ENCODE results near the gene KCNJ6. TPM values are rescaled to one million over a fixed set of nuclear protein-coding genes. Genes with fewer than 3 reads are reported as not detected.

The KCNJ6 gene
- total RNA-seq, 1 donor from 2014 or later, result 0.75 TPM

- peaks cover 11% of the 10 kb centered on the region for H3K36me3 Mint-ChIP-seq (ENCODE audit: low read depth)
- H3K27ac Mint-ChIP-seq (ENCODE audit: unreplicated experiment), result no peak overlapping the region
- no peak overlapping the region for H3K4me3 Mint-ChIP-seq
- no peaks in the 10 kb centered on the region for H3K4me1 Mint-ChIP-seq
- no peak for TF ChIP-seq CTCF (conservative IDR thresholded peaks at IDR 0.05)
- H3K9me3 Mint-ChIP-seq, result peaks cover 18% of the 10 kb centered on the region
- no peak for DNase-seq (ENCODE audit: low read depth, low spot score)
- peaks cover 10% of the 10 kb centered on the region for H3K27me3 Mint-ChIP-seq (ENCODE audit: low read depth)
These were observed 104.5 kb downstream of the KCNJ6 start for GRCh38 chr21:37811711-37812110.

- H3K4me1 Mint-ChIP-seq, result no peaks in the 10 kb centered on the region
- H3K9me3 Mint-ChIP-seq, result peaks cover 18% of the 10 kb centered on the region
- peaks cover 11% of the 10 kb centered on the region for H3K36me3 Mint-ChIP-seq (ENCODE audit: low read depth)
- H3K4me3 Mint-ChIP-seq, result no peak overlapping the region
- no peak for DNase-seq (ENCODE audit: low read depth, low spot score)
- H3K27me3 Mint-ChIP-seq (ENCODE audit: low read depth), result peaks cover 4% of the 10 kb centered on the region
- H3K27ac Mint-ChIP-seq (ENCODE audit: unreplicated experiment), result no peak overlapping the region
- no peak for TF ChIP-seq CTCF (conservative IDR thresholded peaks at IDR 0.05)
These were observed 108.0 kb downstream of the KCNJ6 start for GRCh38 chr21:37808261-37808660.

GRCh38 chr21:37805266-37805665, 111.0 kb downstream of the KCNJ6 start:
- H3K4me3 Mint-ChIP-seq, result no peak overlapping the region
- H3K27me3 Mint-ChIP-seq (ENCODE audit: low read depth), result no peaks in the 10 kb centered on the region

GRCh38 chr21:37804001-37804400, 112.3 kb downstream of the KCNJ6 start:
- Mint-ChIP-seq H3K36me3 (ENCODE audit: low read depth) (peaks cover 6% of the 10 kb centered on the region), H3K27ac (ENCODE audit: unreplicated experiment) (no peak overlapping the region), H3K27me3 (ENCODE audit: low read depth) (no peaks in the 10 kb centered on the region), H3K9me3 (peaks cover 15% of the 10 kb centered on the region), H3K4me3 (no peak overlapping the region), H3K4me1 (peaks cover 16% of the 10 kb centered on the region)
- no peak for DNase-seq (ENCODE audit: low read depth, low spot score)
- TF ChIP-seq CTCF (conservative IDR thresholded peaks at IDR 0.05), result no peak

More at GRCh38 chr21:37805266-37805665, 111.0 kb downstream of the KCNJ6 start:
- H3K36me3 Mint-ChIP-seq (ENCODE audit: low read depth), result peaks cover 4% of the 10 kb centered on the region
- H3K9me3 Mint-ChIP-seq, result peaks cover 17% of the 10 kb centered on the region
- H3K4me1 Mint-ChIP-seq, result peaks cover 5% of the 10 kb centered on the region
- no peak for DNase-seq (ENCODE audit: low read depth, low spot score)
- no peak for TF ChIP-seq CTCF (conservative IDR thresholded peaks at IDR 0.05)
- H3K27ac Mint-ChIP-seq (ENCODE audit: unreplicated experiment), result no peak overlapping the region

GRCh38 chr21:37803101-37803651, 113.1 kb downstream of the KCNJ6 start:
- H3K27ac Mint-ChIP-seq (ENCODE audit: unreplicated experiment), result no peak overlapping the region

More at GRCh38 chr21:37803101-37803651, 113.1 kb downstream of the KCNJ6 start:
- TF ChIP-seq CTCF (conservative IDR thresholded peaks at IDR 0.05), result no peak
- Mint-ChIP-seq H3K36me3 (ENCODE audit: low read depth) (peaks cover 7% of the 10 kb centered on the region), H3K4me1 (peaks cover 24% of the 10 kb centered on the region), H3K4me3 (no peak overlapping the region), H3K27me3 (ENCODE audit: low read depth) (no peaks in the 10 kb centered on the region), H3K9me3 (peaks cover 15% of the 10 kb centered on the region)
- no peak for DNase-seq (ENCODE audit: low read depth, low spot score)

Measured in neural crest cell (in vitro differentiated cells).